Kidney (tissue), 14 donors: ENCODE data around the gene FIG4. TPM values are rescaled to one million over a fixed set of nuclear protein-coding genes. Genes with fewer than 3 reads are reported as not detected.
"Not testable (repeated sequence)": the region's sequence is repeated elsewhere in the genome, so short reads cannot be mapped to it uniquely, and the experiment has no call there.

ENCODE experiments used
- DNase-seq, 5 donors: peaks; one replicate each; pipeline ENCODE4 v3.0.0-alpha.2; 2013 to 2020
- FAIRE-seq: peaks from 2 replicates; lab custom pipeline; 2012; peaks lifted over from hg19 to GRCh38; lab: Jason Lieb, UNC
- H3K27ac ChIP-seq, 2 donors: one replicate each; pipeline ENCODE4 v1.7.0; 2013; ENCODE audit warnings: low read depth in 2 of 2, low read length in 2 of 2, inconsistent platforms in 1 of 2
- H3K27me3 ChIP-seq: one replicate; pipeline ENCODE4 v1.7.1; 2013; ENCODE audit warnings: low read length, inconsistent platforms; ENCODE audit not compliant: control insufficient read depth, insufficient read depth
- H3K36me3 ChIP-seq, 3 donors: one replicate each; pipeline versions ENCODE4 v1.7.0 to v1.7.1; 2013; ENCODE audit warnings: low read length in 3 of 3, control low read depth in 1 of 3, inconsistent platforms in 1 of 3; ENCODE audit not compliant: insufficient read depth in 3 of 3, control insufficient read depth in 2 of 3
- H3K4me1 ChIP-seq, 3 donors: one replicate each; pipeline versions ENCODE4 v1.7.0 to v1.7.1; 2013; ENCODE audit warnings: low read length in 3 of 3, inconsistent platforms in 1 of 3, low read depth in 1 of 3; ENCODE audit not compliant: control insufficient read depth in 2 of 3, insufficient read depth in 2 of 3
- H3K4me3 ChIP-seq, 3 donors: one replicate each; pipeline versions ENCODE4 v1.7.0 to v1.8.1; 2013; ENCODE audit warnings: low read length in 3 of 3, control low read depth in 1 of 3, inconsistent platforms in 1 of 3
- H3K9ac ChIP-seq, 3 donors: one replicate each; pipeline versions ENCODE4 v1.7.0 to v1.7.1; 2013; ENCODE audit warnings: low read length in 3 of 3, control low read depth in 1 of 3, inconsistent platforms in 1 of 3
- H3K9me3 ChIP-seq, 3 donors: one replicate each; pipeline versions ENCODE4 v1.7.0 to v1.7.1; 2013; ENCODE audit warnings: low read length in 3 of 3, control low read depth in 1 of 3, inconsistent platforms in 1 of 3; ENCODE audit not compliant: control insufficient read depth in 2 of 3, insufficient read depth in 1 of 3
- intact Hi-C: fragments of 100-400 bp; cut with DNase I; formaldehyde crosslinking; loops from one replicate; pipeline ENCODE4 v1.11.1; 2022
- polyA plus RNA-seq: library from polyadenylated mRNA; stranded (reverse); fragments of 350-450 nt; fragmentation: Illumina TruSeq; extraction: RNeasy Lipid Tissue Mini Kit (QIAGEN cat#74804); gene quantifications from one replicate; pipeline ENCODE4 v1.2.3, GENCODE V29; 2014; ENCODE audit warnings: low read depth, low replicate concordance; ENCODE audit not compliant: insufficient read depth
- total RNA-seq: library from RNA; stranded (reverse); fragmentation: NEBNext Ultra II Directional; extraction: Animal tissue kit (Norgen Biotek cat#: 25700); gene quantifications from one replicate; pipeline ENCODE4 v1.2.1, GENCODE V29; 2021
- TF ChIP-seq, protein P1 (sequence below): IDR thresholded peaks from 3 replicates; pipeline ENCODE4 v1.5.1; 2012; ENCODE audit warnings: mild to moderate bottlenecking, moderate library complexity, borderline replicate concordance; ENCODE audit not compliant: insufficient read depth; ENCODE audit errors: extremely low read depth
- donor health status: control.
- donor health status: control.
- donor health status: control.
- donor health status: control.
- donor health status: control.
- donor health status: DM: yes; HTN: yes; CAD: no.
- donor health status: Normal renal cell carcinoma (clear cell type).

Gene FIG4
- total and polyA plus RNA-seq, 2 donors from 2014 or later: 13.1 to 17.8 TPM

GRCh38 chr6:109768485-109768884 lies 77.4 kb downstream of the FIG4 start:
- peaks cover 0 to 8% (median 7%) of the 10 kb centered on the region in 3 donors for H3K36me3 ChIP-seq
- DNase-seq: no peak
- no peaks in the 10 kb centered on the region for H3K27me3 ChIP-seq
- TF ChIP-seq, protein P1, sequence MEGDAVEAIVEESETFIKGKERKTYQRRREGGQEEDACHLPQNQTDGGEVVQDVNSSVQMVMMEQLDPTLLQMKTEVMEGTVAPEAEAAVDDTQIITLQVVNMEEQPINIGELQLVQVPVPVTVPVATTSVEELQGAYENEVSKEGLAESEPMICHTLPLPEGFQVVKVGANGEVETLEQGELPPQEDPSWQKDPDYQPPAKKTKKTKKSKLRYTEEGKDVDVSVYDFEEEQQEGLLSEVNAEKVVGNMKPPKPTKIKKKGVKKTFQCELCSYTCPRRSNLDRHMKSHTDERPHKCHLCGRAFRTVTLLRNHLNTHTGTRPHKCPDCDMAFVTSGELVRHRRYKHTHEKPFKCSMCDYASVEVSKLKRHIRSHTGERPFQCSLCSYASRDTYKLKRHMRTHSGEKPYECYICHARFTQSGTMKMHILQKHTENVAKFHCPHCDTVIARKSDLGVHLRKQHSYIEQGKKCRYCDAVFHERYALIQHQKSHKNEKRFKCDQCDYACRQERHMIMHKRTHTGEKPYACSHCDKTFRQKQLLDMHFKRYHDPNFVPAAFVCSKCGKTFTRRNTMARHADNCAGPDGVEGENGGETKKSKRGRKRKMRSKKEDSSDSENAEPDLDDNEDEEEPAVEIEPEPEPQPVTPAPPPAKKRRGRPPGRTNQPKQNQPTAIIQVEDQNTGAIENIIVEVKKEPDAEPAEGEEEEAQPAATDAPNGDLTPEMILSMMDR: no peak
- intact Hi-C loops: no loop called here
- no peaks in the 10 kb centered on the region for H3K9me3 ChIP-seq
- no peaks in the 10 kb centered on the region for H3K4me1 ChIP-seq
- no peak overlapping the region for H3K4me3 ChIP-seq
- no peak overlapping the region for H3K27ac ChIP-seq
- FAIRE-seq: no peak
- H3K9ac ChIP-seq: no peak overlapping the region

GRCh38 chr6:109769213-109769612 lies 78.1 kb downstream of the FIG4 start:
- Histone ChIP-seq H3K4me3 (no peak overlapping the region), H3K36me3 (peaks cover 0 to 8% (median 7%) of the 10 kb centered on the region in 3 donors), H3K27me3 (no peaks in the 10 kb centered on the region), H3K9me3 (no peaks in the 10 kb centered on the region), H3K9ac (no peak overlapping the region), H3K27ac (no peak overlapping the region), H3K4me1 (no peaks in the 10 kb centered on the region)
- intact Hi-C loops: no loop called here
- no peak for DNase-seq
- FAIRE-seq: no peak
- TF ChIP-seq, protein P1: no peak

DNA sequence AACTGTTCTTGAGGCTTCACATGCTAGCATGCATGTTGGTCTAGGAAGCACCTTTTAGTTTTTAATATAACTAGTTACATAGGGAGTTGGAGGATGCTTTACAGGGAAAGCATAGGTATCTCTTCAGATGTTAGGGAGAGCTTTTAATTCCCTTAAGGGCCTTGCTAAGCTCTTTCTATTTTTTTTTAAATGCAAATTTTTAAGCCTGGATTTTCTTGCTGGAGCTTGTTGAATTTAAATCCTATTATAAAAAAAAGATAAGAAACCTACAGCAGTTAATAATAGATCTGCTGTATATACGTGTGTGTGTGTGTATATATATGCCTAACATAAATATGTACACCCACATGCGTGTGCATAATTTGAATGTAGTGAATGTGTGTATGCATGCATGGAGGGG lies 79.0 kb downstream of the FIG4 start:
- FAIRE-seq (no peak), DNase-seq (no peak)
- no peak overlapping the region for H3K27ac ChIP-seq
- H3K9me3 ChIP-seq: no peaks in the 10 kb centered on the region
- no peak overlapping the region for H3K9ac ChIP-seq
- H3K4me3 ChIP-seq: no peak overlapping the region
- intact Hi-C loops: no loop called here
- no peaks in the 10 kb centered on the region for H3K27me3 ChIP-seq
- H3K36me3 ChIP-seq: peaks cover 0 to 8% (median 7%) of the 10 kb centered on the region in 3 donors
- TF ChIP-seq, protein P1: no peak
- H3K4me1 ChIP-seq: no peaks in the 10 kb centered on the region

- no peak for FAIRE-seq
- H3K9me3 ChIP-seq: no peaks in the 10 kb centered on the region
- H3K4me1 ChIP-seq: no peaks in the 10 kb centered on the region
- H3K27me3 ChIP-seq: no peaks in the 10 kb centered on the region
- intact Hi-C loops: no loop called here
- TF ChIP-seq, protein P1: no peak
- DNase-seq: no peak
- no peak overlapping the region for H3K9ac ChIP-seq
- H3K27ac ChIP-seq: no peak overlapping the region
- H3K36me3 ChIP-seq: peaks cover 0 to 8% (median 7%) of the 10 kb centered on the region in 3 donors
- H3K4me3 ChIP-seq: no peak overlapping the region
These were observed 79.7 kb downstream of the FIG4 start for GRCh38 chr6:109770779-109771178.

DNA sequence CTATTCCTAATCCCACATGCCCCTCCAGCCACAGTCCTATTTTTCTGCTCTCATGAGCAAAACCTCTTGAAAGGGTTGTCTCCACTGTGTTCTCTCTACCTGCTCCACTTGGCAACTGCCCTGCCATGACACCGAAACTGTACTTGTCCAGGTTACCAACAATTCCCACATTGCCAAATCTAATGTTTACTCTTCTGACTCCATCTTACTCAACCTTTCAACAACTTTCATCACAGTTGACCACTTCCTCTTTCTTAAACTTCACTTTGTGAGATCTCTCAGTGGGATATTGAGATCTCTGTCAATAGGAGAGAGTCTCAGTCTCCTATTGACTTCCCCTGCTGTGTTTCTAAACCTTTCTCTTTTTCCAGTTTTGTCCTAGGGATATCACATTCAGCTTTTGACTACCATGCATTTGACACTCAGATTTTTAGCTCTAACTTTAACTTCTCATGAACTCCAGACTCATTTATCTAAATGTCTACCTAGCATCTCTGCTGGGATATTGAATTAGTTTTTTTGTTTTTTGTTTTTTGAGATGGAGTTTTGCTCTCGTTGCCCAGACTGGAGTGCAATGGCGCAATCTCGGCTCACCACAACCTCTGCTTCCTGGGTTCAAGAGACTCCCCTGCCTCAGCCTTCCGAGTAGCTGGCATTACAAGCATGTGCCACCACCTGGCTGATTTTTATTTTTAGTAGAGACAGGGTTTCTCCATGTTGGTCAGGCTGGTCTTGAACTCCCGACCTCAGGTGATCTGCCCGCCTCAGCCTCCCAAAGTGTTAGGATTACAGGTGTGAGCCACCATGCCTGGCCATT lies 81.1 kb downstream of the FIG4 start:
- H3K9ac ChIP-seq, FAIRE-seq, H3K4me3 ChIP-seq, H3K27ac ChIP-seq, H3K36me3 ChIP-seq, H3K4me1 ChIP-seq, DNase-seq, intact Hi-C loops, H3K9me3 ChIP-seq, H3K27me3 ChIP-seq: not testable (repeated sequence)
